Mucosa of descending colon (tissue), 3 donors: ENCODE data around the gene TMCO4. TPM values are rescaled to one million over a fixed set of nuclear protein-coding genes. Genes with fewer than 3 reads are reported as not detected.

Experiments
- ATAC-seq: fragments of 200-7000 bp; cut with Tn5 transposase; one replicate; pipeline ENCODE4 v1.9.1; 2020; ENCODE audit warnings: mild to moderate bottlenecking, moderate library complexity
- DNase-seq, 3 donors: peaks; one replicate each; pipeline ENCODE4 v3.0.0-alpha.2; 2020
- H3K36me3 ChIP-seq: fragments of 200-600 bp; one replicate; pipeline ENCODE4 v1.8.0; 2021; ENCODE audit warnings: low read depth, mild to moderate bottlenecking
- H3K4me1 ChIP-seq: fragments of 200-600 bp; one replicate; pipeline ENCODE4 v1.8.0; 2021; ENCODE audit warnings: low read depth, mild to moderate bottlenecking
- H3K4me3 ChIP-seq: fragments of 200-600 bp; one replicate; pipeline ENCODE4 v1.8.0; 2021; ENCODE audit warnings: mild to moderate bottlenecking
- H3K9me3 ChIP-seq: fragments of 200-600 bp; one replicate; pipeline ENCODE4 v1.8.0; 2021; ENCODE audit warnings: mild to moderate bottlenecking
- intact Hi-C, 2 donors: fragments of 100-400 bp; cut with DNase I in 1 of 2; cut with micrococcal nuclease in 1 of 2; formaldehyde crosslinking; loops; one replicate each; pipeline versions ENCODE4 v1.11.0 to v1.11.1; 2022; cut with DNase I, micrococcal nuclease
- total RNA-seq, 3 donors: library from RNA; stranded (reverse); fragmentation: NEBNext Ultra II Directional in 2 of 3; extraction: Animal tissue kit (Norgen Biotek cat#: 25700) in 2 of 3; gene quantifications; one replicate each; pipeline versions ENCODE4 v1.2.1 to v1.2.4, GENCODE V29; 2021 to 2023
- TF ChIP-seq, protein P1 (sequence below): fragments of 200-600 bp; IDR thresholded peaks from one replicate; pipeline ENCODE4 v1.8.0; 2022; ENCODE audit warnings: antibody characterized with exemption, mild to moderate bottlenecking
- donor health status: DM: no; HTN: no; CAD: no; lungs with moderate emphysema.
- donor health status: DM: no; HTN: no; CAD: no.
- donor health status: DM: no; HTN: yes; CAD: no.

TMCO4 gene
- total RNA-seq, 3 donors from 2014 or later = 27.9 to 42.8 (median 31.9) TPM

DNA sequence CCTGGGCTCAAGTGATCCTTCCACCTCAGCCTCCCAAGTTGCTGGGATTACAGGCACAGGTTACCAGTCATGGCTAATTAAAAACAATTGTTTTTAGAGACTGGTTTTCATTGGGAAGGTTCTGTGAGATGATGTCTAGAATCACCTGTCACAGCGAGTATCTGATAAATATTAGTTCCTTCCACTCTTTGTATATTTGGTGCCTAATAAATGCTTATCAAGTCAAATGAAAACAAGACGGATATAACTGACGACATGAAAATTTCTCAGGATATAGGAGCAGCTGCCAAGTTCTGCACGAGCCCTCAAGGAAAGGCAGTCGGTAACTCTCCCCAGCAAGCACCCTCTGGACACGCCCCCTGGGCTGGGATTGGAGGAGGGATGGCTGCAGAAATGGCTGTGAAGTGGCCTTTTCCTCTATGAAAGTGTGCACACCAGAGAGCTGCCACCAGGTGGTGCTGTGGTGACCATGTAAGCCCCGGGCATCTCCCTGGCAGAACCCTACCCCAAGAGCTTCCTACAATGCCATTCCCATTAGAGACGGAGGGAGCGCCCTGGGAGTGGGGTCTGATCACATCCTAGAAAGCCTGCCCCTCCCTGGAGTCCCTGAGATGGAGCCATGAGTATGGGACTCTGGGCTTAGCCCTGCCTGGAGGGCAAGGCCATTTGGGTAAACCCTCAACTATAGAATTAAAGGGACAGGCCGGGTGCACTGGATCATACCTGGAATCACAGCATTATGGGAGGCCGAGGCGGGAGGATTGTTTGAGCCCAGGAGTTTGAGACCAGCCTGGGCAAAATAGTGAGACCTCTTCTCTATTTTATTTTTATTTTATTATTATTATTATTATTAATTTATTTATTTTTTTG, 84.1 kb downstream of the TMCO4 start:
- intact Hi-C loops = no loop called here
- Histone ChIP-seq H3K9me3 (no peaks in the 10 kb centered on the region), H3K36me3 (no peaks in the 10 kb centered on the region), H3K4me1 (no peaks in the 10 kb centered on the region), H3K4me3 (no peak overlapping the region)
- DNase-seq = peak; percentile 90 to 98 (median 93)
- TF ChIP-seq, protein P1, sequence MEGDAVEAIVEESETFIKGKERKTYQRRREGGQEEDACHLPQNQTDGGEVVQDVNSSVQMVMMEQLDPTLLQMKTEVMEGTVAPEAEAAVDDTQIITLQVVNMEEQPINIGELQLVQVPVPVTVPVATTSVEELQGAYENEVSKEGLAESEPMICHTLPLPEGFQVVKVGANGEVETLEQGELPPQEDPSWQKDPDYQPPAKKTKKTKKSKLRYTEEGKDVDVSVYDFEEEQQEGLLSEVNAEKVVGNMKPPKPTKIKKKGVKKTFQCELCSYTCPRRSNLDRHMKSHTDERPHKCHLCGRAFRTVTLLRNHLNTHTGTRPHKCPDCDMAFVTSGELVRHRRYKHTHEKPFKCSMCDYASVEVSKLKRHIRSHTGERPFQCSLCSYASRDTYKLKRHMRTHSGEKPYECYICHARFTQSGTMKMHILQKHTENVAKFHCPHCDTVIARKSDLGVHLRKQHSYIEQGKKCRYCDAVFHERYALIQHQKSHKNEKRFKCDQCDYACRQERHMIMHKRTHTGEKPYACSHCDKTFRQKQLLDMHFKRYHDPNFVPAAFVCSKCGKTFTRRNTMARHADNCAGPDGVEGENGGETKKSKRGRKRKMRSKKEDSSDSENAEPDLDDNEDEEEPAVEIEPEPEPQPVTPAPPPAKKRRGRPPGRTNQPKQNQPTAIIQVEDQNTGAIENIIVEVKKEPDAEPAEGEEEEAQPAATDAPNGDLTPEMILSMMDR = peak; percentile 77
- peak; percentile 100 for ATAC-seq

DNA sequence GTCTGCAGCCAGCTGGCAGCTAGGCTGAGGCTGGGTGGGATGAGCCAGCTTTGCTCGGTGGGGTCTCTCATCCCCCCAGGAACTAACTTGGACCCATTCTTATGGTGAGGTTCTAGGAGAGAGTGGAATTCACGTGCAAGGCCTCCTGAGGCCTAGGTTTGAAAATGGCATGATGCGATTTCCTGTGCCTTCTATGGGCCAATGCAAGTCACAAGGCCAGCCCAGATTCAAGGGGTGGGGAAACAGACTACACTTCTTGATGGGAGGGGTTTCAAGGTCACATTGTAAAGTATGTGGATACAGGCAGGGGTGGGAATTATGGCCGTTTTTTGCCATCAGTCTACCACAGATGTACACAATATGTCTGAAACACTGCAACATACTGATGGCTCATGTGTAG, 86.8 kb downstream of the TMCO4 start:
- no peak for DNase-seq
- no peak for ATAC-seq

DNA sequence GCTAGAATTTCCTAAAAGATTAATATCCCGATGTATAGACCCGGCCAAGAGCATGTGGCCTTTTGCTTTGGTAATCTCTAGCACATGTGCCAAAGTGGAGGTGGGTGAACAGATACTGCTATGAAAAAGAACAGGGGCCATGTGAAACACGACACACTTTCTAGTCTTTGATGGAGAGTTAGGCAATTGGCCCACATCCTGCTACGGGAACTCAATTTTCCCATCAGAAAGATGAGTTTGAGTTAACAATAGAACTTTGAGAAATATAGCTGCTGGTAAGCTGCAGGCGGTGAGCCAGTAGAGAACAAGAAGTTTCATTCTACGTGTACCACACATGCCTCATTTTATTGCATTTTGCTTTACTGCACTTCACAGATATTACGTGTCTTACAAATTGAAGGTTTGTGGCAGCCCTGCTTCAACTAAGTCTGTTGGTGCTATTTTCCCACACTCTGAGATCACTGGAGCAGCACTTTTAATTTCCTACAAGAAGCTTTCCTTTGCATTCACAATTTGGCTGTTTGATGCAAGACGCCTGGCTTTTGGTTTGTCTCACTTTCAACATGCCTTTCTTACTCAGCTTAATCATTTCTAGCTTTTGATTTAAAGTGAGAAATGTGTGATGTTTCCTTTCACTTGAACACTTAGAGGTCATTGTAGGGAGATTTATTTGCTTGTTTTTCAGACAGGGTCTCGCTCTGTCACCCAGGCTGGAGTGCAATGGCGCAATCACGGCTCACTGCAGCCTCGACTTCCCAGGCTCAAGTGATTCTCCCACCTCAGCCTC, 88.7 kb downstream of the TMCO4 start:
- Histone ChIP-seq H3K36me3 (no peaks in the 10 kb centered on the region), H3K4me1 (no peaks in the 10 kb centered on the region), H3K4me3 (no peak overlapping the region), H3K9me3 (no peaks in the 10 kb centered on the region)
- DNase-seq (no peak), ATAC-seq (no peak)
- intact Hi-C loops = no loop called here
- TF ChIP-seq, protein P1 = no peak

More for the DNA sequence above, 86.8 kb downstream of the TMCO4 start:
- TF ChIP-seq, protein P1 = no peak
- Histone ChIP-seq H3K36me3 (no peaks in the 10 kb centered on the region), H3K9me3 (no peaks in the 10 kb centered on the region), H3K4me3 (no peak overlapping the region), H3K4me1 (no peaks in the 10 kb centered on the region)
- intact Hi-C loops = no loop called here

DNA sequence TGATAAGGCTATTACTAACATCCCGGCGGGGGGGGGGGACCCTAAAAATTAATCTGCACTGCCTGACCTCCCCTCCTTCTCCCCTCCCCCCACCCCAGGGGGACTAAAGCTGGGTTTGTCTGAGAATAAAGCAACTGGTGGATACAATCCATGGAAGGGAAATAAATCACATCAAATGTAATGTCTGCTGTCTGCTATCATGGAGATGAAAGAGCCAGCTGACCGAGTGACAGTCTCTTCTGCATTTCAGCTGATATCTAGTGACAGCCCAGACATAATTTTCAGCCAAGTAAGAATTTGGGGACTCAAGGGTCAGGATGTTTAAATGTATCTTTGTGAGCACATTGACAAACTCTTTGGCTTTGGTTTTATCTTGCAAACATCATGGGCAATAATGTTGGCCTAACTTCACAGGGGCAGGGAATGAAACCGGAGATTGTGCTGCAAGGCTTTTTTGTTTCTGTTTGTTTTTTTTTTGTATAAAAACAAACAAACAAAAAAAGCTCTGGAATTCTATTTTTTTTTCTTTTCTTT, 90.4 kb downstream of the TMCO4 start:
- ATAC-seq (no peak), DNase-seq (no peak)
- H3K4me1 ChIP-seq = peaks cover 4% of the 10 kb centered on the region
- no peaks in the 10 kb centered on the region for H3K9me3 ChIP-seq
- no peak overlapping the region for H3K4me3 ChIP-seq
- TF ChIP-seq, protein P1 = no peak
- no peaks in the 10 kb centered on the region for H3K36me3 ChIP-seq
- intact Hi-C loops = no loop called here

DNA sequence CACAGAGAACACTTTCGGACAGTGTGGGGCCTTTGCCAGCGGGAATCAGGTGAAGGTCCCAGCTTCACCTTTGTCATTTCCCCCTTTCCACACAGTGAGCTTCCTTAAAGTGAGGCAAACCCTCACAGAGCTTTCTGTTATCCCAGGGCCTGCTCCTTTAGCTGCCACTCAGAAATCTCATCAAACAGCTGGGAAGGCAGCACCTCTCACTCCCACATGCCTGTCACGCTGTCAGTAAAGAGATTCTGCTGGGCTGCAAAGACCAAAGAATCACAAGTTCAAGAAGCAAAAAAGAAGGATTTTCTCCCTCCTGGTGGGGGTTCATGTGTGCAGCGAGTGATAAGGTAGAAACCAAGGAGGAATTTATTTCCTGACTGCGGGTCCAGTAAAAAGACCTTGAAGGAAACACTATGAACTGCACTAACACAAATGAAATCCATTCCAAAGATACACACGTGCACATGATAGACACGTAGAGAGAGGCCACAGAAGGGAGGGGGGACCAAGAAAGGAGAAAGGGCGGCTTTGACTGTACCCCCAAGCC, 91.1 kb downstream of the TMCO4 start:
- H3K9me3 ChIP-seq = no peaks in the 10 kb centered on the region
- intact Hi-C loops = no loop called here
- H3K36me3 ChIP-seq = no peaks in the 10 kb centered on the region
- no peak for DNase-seq
- peaks cover 4% of the 10 kb centered on the region for H3K4me1 ChIP-seq
- no peak overlapping the region for H3K4me3 ChIP-seq
- TF ChIP-seq, protein P1 = no peak
- no peak for ATAC-seq
